K562 (cell line): ENCODE data around the gene PYY. TPM values are rescaled to one million over a fixed set of nuclear protein-coding genes. Genes with fewer than 3 reads are reported as not detected.

Source experiments
- polyA plus RNA-seq, 8 experiments: library from polyadenylated mRNA; depleted of rRNA in 4 of 8; stranded (reverse) in 5 of 8; unstranded in 3 of 8; fragments of >200 nt; fragmentation: Nextera tagmentation in 2 of 8; fragmentation: Illumina TruSeq in 1 of 8; extraction: Ambion mirVana in 2 of 8; extraction: Trizol in 1 of 8; gene quantifications; 2 replicates each; pipeline versions ENCODE4 v1.2.1 to v1.2.3, GENCODE V29; 2011 to 2014; ENCODE audit warnings: inconsistent platforms in 1 of 8, missing spikeins in 1 of 8
- total RNA-seq, 7 experiments: library from RNA; depleted of rRNA in 6 of 7; stranded (reverse); fragments of >200 nt in 6 of 7; fragmentation: Illumina TruSeq in 2 of 7; extraction: Trizol in 2 of 7; gene quantifications; 2 replicates each; pipeline versions ENCODE4 v1.2.1 to v1.2.3, GENCODE V29; 2011 to 2021; ENCODE audit warnings: low replicate concordance in 1 of 7
- TF ChIP-seq, protein P1 (sequence below): fragments of 200-600 bp; sonication (generic); IDR thresholded peaks from one replicate; pipeline ENCODE4 v1.6.1; 2012; ENCODE audit warnings: mild to moderate bottlenecking, low read depth, low read length, inconsistent platforms

PYY gene
- total and polyA plus RNA-seq, 9 of the 15 experiments (the other 6 are each of a cell fraction or from before 2014, with no cell fraction given), result not detected

DNA sequence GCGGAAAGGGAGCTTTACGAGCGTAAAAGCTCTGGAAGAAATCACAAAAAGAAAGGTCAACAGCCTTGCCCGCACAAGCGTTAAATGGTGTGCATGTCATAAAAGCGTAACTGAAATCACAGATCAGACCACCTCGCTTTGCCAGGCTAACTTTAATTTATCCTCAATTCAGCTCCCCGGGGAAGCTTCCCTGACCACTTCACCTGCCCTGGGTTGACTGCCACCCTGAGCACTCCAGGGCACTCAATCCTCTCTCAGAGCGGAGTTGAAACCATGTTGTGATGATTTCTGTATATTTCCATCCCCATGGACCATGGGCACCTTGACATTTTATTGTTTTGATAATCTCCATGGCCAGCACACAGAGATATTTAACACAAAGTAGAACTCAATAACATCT lies 34.6 kb upstream of the PYY start (continued):
- TF ChIP-seq, protein P1, sequence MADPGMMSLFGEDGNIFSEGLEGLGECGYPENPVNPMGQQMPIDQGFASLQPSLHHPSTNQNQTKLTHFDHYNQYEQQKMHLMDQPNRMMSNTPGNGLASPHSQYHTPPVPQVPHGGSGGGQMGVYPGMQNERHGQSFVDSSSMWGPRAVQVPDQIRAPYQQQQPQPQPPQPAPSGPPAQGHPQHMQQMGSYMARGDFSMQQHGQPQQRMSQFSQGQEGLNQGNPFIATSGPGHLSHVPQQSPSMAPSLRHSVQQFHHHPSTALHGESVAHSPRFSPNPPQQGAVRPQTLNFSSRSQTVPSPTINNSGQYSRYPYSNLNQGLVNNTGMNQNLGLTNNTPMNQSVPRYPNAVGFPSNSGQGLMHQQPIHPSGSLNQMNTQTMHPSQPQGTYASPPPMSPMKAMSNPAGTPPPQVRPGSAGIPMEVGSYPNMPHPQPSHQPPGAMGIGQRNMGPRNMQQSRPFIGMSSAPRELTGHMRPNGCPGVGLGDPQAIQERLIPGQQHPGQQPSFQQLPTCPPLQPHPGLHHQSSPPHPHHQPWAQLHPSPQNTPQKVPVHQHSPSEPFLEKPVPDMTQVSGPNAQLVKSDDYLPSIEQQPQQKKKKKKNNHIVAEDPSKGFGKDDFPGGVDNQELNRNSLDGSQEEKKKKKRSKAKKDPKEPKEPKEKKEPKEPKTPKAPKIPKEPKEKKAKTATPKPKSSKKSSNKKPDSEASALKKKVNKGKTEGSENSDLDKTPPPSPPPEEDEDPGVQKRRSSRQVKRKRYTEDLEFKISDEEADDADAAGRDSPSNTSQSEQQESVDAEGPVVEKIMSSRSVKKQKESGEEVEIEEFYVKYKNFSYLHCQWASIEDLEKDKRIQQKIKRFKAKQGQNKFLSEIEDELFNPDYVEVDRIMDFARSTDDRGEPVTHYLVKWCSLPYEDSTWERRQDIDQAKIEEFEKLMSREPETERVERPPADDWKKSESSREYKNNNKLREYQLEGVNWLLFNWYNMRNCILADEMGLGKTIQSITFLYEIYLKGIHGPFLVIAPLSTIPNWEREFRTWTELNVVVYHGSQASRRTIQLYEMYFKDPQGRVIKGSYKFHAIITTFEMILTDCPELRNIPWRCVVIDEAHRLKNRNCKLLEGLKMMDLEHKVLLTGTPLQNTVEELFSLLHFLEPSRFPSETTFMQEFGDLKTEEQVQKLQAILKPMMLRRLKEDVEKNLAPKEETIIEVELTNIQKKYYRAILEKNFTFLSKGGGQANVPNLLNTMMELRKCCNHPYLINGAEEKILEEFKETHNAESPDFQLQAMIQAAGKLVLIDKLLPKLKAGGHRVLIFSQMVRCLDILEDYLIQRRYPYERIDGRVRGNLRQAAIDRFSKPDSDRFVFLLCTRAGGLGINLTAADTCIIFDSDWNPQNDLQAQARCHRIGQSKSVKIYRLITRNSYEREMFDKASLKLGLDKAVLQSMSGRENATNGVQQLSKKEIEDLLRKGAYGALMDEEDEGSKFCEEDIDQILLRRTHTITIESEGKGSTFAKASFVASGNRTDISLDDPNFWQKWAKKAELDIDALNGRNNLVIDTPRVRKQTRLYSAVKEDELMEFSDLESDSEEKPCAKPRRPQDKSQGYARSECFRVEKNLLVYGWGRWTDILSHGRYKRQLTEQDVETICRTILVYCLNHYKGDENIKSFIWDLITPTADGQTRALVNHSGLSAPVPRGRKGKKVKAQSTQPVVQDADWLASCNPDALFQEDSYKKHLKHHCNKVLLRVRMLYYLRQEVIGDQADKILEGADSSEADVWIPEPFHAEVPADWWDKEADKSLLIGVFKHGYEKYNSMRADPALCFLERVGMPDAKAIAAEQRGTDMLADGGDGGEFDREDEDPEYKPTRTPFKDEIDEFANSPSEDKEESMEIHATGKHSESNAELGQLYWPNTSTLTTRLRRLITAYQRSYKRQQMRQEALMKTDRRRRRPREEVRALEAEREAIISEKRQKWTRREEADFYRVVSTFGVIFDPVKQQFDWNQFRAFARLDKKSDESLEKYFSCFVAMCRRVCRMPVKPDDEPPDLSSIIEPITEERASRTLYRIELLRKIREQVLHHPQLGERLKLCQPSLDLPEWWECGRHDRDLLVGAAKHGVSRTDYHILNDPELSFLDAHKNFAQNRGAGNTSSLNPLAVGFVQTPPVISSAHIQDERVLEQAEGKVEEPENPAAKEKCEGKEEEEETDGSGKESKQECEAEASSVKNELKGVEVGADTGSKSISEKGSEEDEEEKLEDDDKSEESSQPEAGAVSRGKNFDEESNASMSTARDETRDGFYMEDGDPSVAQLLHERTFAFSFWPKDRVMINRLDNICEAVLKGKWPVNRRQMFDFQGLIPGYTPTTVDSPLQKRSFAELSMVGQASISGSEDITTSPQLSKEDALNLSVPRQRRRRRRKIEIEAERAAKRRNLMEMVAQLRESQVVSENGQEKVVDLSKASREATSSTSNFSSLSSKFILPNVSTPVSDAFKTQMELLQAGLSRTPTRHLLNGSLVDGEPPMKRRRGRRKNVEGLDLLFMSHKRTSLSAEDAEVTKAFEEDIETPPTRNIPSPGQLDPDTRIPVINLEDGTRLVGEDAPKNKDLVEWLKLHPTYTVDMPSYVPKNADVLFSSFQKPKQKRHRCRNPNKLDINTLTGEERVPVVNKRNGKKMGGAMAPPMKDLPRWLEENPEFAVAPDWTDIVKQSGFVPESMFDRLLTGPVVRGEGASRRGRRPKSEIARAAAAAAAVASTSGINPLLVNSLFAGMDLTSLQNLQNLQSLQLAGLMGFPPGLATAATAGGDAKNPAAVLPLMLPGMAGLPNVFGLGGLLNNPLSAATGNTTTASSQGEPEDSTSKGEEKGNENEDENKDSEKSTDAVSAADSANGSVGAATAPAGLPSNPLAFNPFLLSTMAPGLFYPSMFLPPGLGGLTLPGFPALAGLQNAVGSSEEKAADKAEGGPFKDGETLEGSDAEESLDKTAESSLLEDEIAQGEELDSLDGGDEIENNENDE, result no peak
